B cell (primary cell): ENCODE results near the gene SOX8. TPM values are rescaled to one million over a fixed set of nuclear protein-coding genes. Genes with fewer than 3 reads are reported as not detected.

Experiments used
- ATAC-seq: fragments of 200-7000 bp; cut with Tn5 transposase; one replicate; pipeline ENCODE4 v1.10.0; 2021; ENCODE audit warnings: low read depth, mild to moderate bottlenecking, moderate number of reproducible peaks, moderate library complexity
- CTCF ChIA-PET: fragments of 350-600 bp; sonication (Branson Sonifier 250); formaldehyde crosslinking; loops from one replicate; lab custom pipeline; 2021; ENCODE audit warnings: antibody characterized with exemption, inconsistent platforms; lab: Charles Lee
- POLR2A ChIA-PET: fragments of 350-600 bp; sonication (Branson Sonifier 250); formaldehyde crosslinking; loops from one replicate; lab custom pipeline; 2021; ENCODE audit warnings: antibody characterized with exemption; lab: Charles Lee
- DNase-seq: peaks from one replicate; pipeline ENCODE4 v3.0.0; 2013
- H2AFZ ChIP-seq: 2 replicates; pipeline ENCODE4 v1.6.1; 2012; ENCODE audit warnings: mild to moderate bottlenecking, low read depth, low read length; ENCODE audit not compliant: insufficient read depth, poor library complexity, severe bottlenecking
- H3K27ac ChIP-seq, 2 donors: 1 replicate in 1 of 2; 2 replicates in 1 of 2; pipeline ENCODE4 v1.5.1; 2012 to 2013; ENCODE audit warnings: low read length in 2 of 2, mild to moderate bottlenecking in 2 of 2, moderate library complexity in 1 of 2
- H3K27me3 ChIP-seq, 4 experiments: fragments of 200-600 bp in 1 of 4; sonication (generic) in 1 of 4; replicated peaks in 1 of 4; 1 replicate in 2 of 4; 2 replicates in 2 of 4; pipeline versions ENCODE4 v1.6.1 to v1.7.0; 2013 to 2016; ENCODE audit warnings: low read length in 3 of 4, mild to moderate bottlenecking in 2 of 4, mixed read lengths in 1 of 4, moderate library complexity in 1 of 4; ENCODE audit not compliant: insufficient read depth in 4 of 4, control insufficient read depth in 3 of 4; ENCODE audit errors: control extremely low read depth in 1 of 4
- H3K36me3 ChIP-seq, 2 experiments: replicated peaks in 1 of 2; 1 replicate in 1 of 2; 2 replicates in 1 of 2; pipeline versions ENCODE4 v1.6.1 to v1.7.1; 2013; ENCODE audit warnings: low read length in 1 of 2; ENCODE audit not compliant: insufficient read depth in 2 of 2, control insufficient read depth in 1 of 2; ENCODE audit errors: control extremely low read depth in 1 of 2, extremely low read depth in 1 of 2
- H3K4me1 ChIP-seq, 2 donors: fragments of 200-600 bp in 1 of 2; sonication (generic) in 1 of 2; 1 replicate in 1 of 2; 2 replicates in 1 of 2; pipeline versions ENCODE4 v1.5.1 to v1.6.1; 2013 to 2017; ENCODE audit warnings: low read length in 2 of 2; ENCODE audit not compliant: control insufficient read depth in 2 of 2, insufficient read depth in 2 of 2
- H3K4me2 ChIP-seq: replicated peaks from 2 replicates; pipeline ENCODE3; 2012; ENCODE audit warnings: mild to moderate bottlenecking, low read depth, low read length; ENCODE audit not compliant: poor library complexity, severe bottlenecking
- H3K4me3 ChIP-seq, 5 experiments: fragments of 200-600 bp in 1 of 5; sonication (generic) in 1 of 5; 1 replicate in 3 of 5; 2 replicates in 2 of 5; pipeline versions ENCODE4 v1.5.1 to v1.7.0; 2011 to 2016; ENCODE audit warnings: low read length in 4 of 5, mild to moderate bottlenecking in 4 of 5, low read depth in 2 of 5, control low read depth in 1 of 5, moderate library complexity in 1 of 5; ENCODE audit not compliant: insufficient read depth in 1 of 5; ENCODE audit errors: control extremely low read depth in 1 of 5, extremely low read depth in 1 of 5
- H3K79me2 ChIP-seq: fragments of 200-600 bp; sonication (generic); one replicate; pipeline ENCODE4 v1.6.0; 2016; ENCODE audit warnings: low read length; ENCODE audit not compliant: control insufficient read depth, insufficient read depth
- H3K9ac ChIP-seq: fragments of 200-600 bp; sonication (generic); 2 replicates; pipeline ENCODE4 v1.6.1; 2017; ENCODE audit warnings: mild to moderate bottlenecking, low read length, moderate library complexity
- H3K9me3 ChIP-seq, 3 donors: one replicate each; pipeline versions ENCODE4 v1.6.1 to v1.7.1; 2013; ENCODE audit warnings: low read length in 2 of 3; ENCODE audit not compliant: control insufficient read depth in 2 of 3, insufficient read depth in 1 of 3; ENCODE audit errors: control extremely low read depth in 1 of 3
- H4K20me1 ChIP-seq: 2 replicates; pipeline ENCODE4 v1.6.0; 2012; ENCODE audit warnings: mild to moderate bottlenecking, low read length; ENCODE audit not compliant: insufficient read depth, control insufficient read depth, poor library complexity, severe bottlenecking
- H3K27ac Mint-ChIP-seq: one replicate; pipeline ENCODE4 v1.8.0; 2021; ENCODE audit warnings: mixed read lengths
- H3K27me3 Mint-ChIP-seq: one replicate; pipeline ENCODE4 v1.8.0; 2021; ENCODE audit warnings: mixed read lengths
- H3K4me1 Mint-ChIP-seq: one replicate; pipeline ENCODE4 v1.8.0; 2021; ENCODE audit warnings: mixed read lengths
- H3K4me3 Mint-ChIP-seq: one replicate; pipeline ENCODE4 v1.8.0; 2021; ENCODE audit warnings: mixed read lengths
- H3K9me3 Mint-ChIP-seq: one replicate; pipeline ENCODE4 v1.8.0; 2022; ENCODE audit warnings: mixed read lengths; ENCODE audit not compliant: insufficient read depth
- CTCF ChIP-seq: fragments of 200-600 bp; IDR thresholded peaks from one replicate; pipeline ENCODE4 v1.8.0; 2022; ENCODE audit warnings: antibody characterized with exemption, mild to moderate bottlenecking
- EZH2 ChIP-seq: IDR thresholded peaks from 2 replicates; pipeline ENCODE4 v1.6.1; 2012; ENCODE audit warnings: borderline replicate concordance, low read depth, mild to moderate bottlenecking, moderate library complexity, low read length; ENCODE audit not compliant: insufficient read depth, poor library complexity, severe bottlenecking
- WGBS: methylation state at CpG from one replicate; pipeline ENCODE4 v1.1.5; 2013; ENCODE audit warnings: missing lambda C conversion rate; ENCODE audit not compliant: insufficient coverage; 5-methylcytosine and 5-hydroxymethylcytosine counted together
- intact Hi-C: fragments of 100-400 bp; cut with micrococcal nuclease; formaldehyde crosslinking; loops from one replicate; pipeline ENCODE4 v1.10.0; 2022
- polyA plus RNA-seq: library from polyadenylated mRNA; depleted of rRNA; stranded (reverse); fragments of >200 nt; gene quantifications from 2 replicates; pipeline ENCODE4 v1.2.3, GENCODE V29; 2012
- total RNA-seq, 2 donors: library from RNA; stranded (reverse); fragments of 120-200 nt in 1 of 2; gene quantifications; 1 replicate in 1 of 2; 2 replicates in 1 of 2; pipeline versions ENCODE4 v1.2.3 to v1.2.4, GENCODE V29; 2013 to 2022

SOX8 gene
- total and polyA plus RNA-seq, 2 donors (not counting 1 experiment from before 2014, with no cell fraction given), result 0.03 to 1.2 TPM

- Histone ChIP-seq H3K9ac (no peak overlapping the region), H3K4me1 (no peaks in the 10 kb centered on the region), H3K9me3 (peaks cover 3 to 39% (median 16%) of the 10 kb centered on the region in 3 donors), H3K27ac (no peak overlapping the region), H4K20me1 (no peaks in the 10 kb centered on the region), H2AFZ (no peak overlapping the region), H3K36me3 (peaks cover 9 to 27% of the 10 kb centered on the region in 2 experiments), H3K4me3 (no peak overlapping the region), H3K4me2 (no peak overlapping the region), H3K79me2 (no peaks in the 10 kb centered on the region), H3K27me3 (no peaks in the 10 kb centered on the region)
- TF ChIP-seq CTCF, result no peak
- TF ChIP-seq EZH2, result no peak
- no peak overlapping the region for H3K27ac Mint-ChIP-seq
- peaks cover 19% of the 10 kb centered on the region for H3K9me3 Mint-ChIP-seq
- ATAC-seq (no peak), DNase-seq (no peak)
- H3K4me1 Mint-ChIP-seq, result no peaks in the 10 kb centered on the region
- H3K4me3 Mint-ChIP-seq, result no peak overlapping the region
- POLR2A ChIA-PET, result no interaction called here
- H3K27me3 Mint-ChIP-seq, result no peaks in the 10 kb centered on the region
- CTCF ChIA-PET, result no interaction called here
- intact Hi-C loops, result no loop called here
- WGBS, result 100% methylated on average over 3 of the region's 5 CpGs
Observed at GRCh38 chr16:943971-944370, 37.6 kb upstream of the SOX8 start.

GRCh38 chr16:945271-946047 is 36.1 kb upstream of the SOX8 start:
- Histone ChIP-seq H3K4me3 (no peak overlapping the region), H3K27me3 (no peaks in the 10 kb centered on the region), H2AFZ (no peak overlapping the region), H3K27ac (no peak overlapping the region), H3K4me2 (no peak overlapping the region), H3K9ac (no peak overlapping the region), H3K36me3 (peaks cover 9 to 27% of the 10 kb centered on the region in 2 experiments), H3K4me1 (no peaks in the 10 kb centered on the region), H3K9me3 (peaks cover 3 to 30% (median 16%) of the 10 kb centered on the region in 3 donors), H3K79me2 (no peaks in the 10 kb centered on the region), H4K20me1 (no peaks in the 10 kb centered on the region)
- intact Hi-C loops, result no loop called here
- ChIA-PET CTCF (no interaction called here), POLR2A (no interaction called here)
- TF ChIP-seq CTCF (no peak), EZH2 (no peak)
- Mint-ChIP-seq H3K9me3 (peaks cover 17% of the 10 kb centered on the region), H3K27ac (no peak overlapping the region), H3K4me1 (no peaks in the 10 kb centered on the region), H3K4me3 (no peak overlapping the region), H3K27me3 (no peaks in the 10 kb centered on the region)
- 92% methylated on average over 9 of the region's 10 CpGs for WGBS
- no peak for DNase-seq
- ATAC-seq, result no peak
